ENCODE measurements around the gene IPO8. TPM values are rescaled to one million over a fixed set of nuclear protein-coding genes. Genes with fewer than 3 reads are reported as not detected.

IPO8 gene
- 10 to 100 TPM; 17.0 to 29.2 (median 21.3) TPM for total RNA-seq

- peak; percentile 91 to 97 for DNase-seq (ENCODE audit: low spot score in 2 of 2)
- 0% methylated on average over 47 to 70 of the region's 71 CpGs for WGBS, 2 donors
- no peak for TF ChIP-seq POLR2A (IDR thresholded peaks at IDR 0.05)
- TF ChIP-seq, protein P1, sequence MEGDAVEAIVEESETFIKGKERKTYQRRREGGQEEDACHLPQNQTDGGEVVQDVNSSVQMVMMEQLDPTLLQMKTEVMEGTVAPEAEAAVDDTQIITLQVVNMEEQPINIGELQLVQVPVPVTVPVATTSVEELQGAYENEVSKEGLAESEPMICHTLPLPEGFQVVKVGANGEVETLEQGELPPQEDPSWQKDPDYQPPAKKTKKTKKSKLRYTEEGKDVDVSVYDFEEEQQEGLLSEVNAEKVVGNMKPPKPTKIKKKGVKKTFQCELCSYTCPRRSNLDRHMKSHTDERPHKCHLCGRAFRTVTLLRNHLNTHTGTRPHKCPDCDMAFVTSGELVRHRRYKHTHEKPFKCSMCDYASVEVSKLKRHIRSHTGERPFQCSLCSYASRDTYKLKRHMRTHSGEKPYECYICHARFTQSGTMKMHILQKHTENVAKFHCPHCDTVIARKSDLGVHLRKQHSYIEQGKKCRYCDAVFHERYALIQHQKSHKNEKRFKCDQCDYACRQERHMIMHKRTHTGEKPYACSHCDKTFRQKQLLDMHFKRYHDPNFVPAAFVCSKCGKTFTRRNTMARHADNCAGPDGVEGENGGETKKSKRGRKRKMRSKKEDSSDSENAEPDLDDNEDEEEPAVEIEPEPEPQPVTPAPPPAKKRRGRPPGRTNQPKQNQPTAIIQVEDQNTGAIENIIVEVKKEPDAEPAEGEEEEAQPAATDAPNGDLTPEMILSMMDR (IDR thresholded peaks at IDR 0.05), result no peak
- peak within 1 kb of the TSS; percentile 92 for H3K4me3 ChIP-seq (ENCODE audit: low read depth, poor library complexity, severe bottlenecking)
- intact Hi-C loops (cut with DNase I; ENCODE audit: low total_unique reads), result loop anchor here (10.0 kb wide), 1 partner anchor 59 kb away; the partner anchor contains the start of gene CAPRIN2
These were observed at the start of gene IPO8 for GRCh38 chr12:30695199-30696102. TSS of gene IPO8 (minus strand) at chr12:30695869. CDS start at chr12:30695647, 222 bp downstream.

GRCh38 chr12:30744321-30744720 is 48.7 kb upstream of the IPO8 start:
- 95 to 99% methylated on average over 2 of the region's 2 CpGs for WGBS, 2 donors
- no peak for DNase-seq (ENCODE audit: low spot score in 2 of 2)
- no peak for TF ChIP-seq POLR2A (IDR thresholded peaks at IDR 0.05)
- TF ChIP-seq, protein P1 (IDR thresholded peaks at IDR 0.05), result no peak
- no peak overlapping the region for H3K4me3 ChIP-seq (ENCODE audit: low read depth, poor library complexity, severe bottlenecking)
- intact Hi-C loops (cut with DNase I; ENCODE audit: low total_unique reads), result no loop called here

- TF ChIP-seq, protein P1 (IDR thresholded peaks at IDR 0.05), result no peak
- TF ChIP-seq POLR2A (IDR thresholded peaks at IDR 0.05), result no peak
- no peak for DNase-seq (ENCODE audit: low spot score in 2 of 2)
- no peak overlapping the region for H3K4me3 ChIP-seq (ENCODE audit: low read depth, poor library complexity, severe bottlenecking)
- intact Hi-C loops (cut with DNase I; ENCODE audit: low total_unique reads), result no loop called here
These were observed 44.6 kb upstream of the IPO8 start for GRCh38 chr12:30740274-30740673.

GRCh38 chr12:30739020-30739419 is 43.4 kb upstream of the IPO8 start:
- WGBS, 2 donors, result 93 to 97% methylated on average over 2 of the region's 2 CpGs
- DNase-seq (ENCODE audit: low spot score in 2 of 2), result no peak
- no peak overlapping the region for H3K4me3 ChIP-seq (ENCODE audit: low read depth, poor library complexity, severe bottlenecking)
- intact Hi-C loops (cut with DNase I; ENCODE audit: low total_unique reads), result no loop called here
- TF ChIP-seq, protein P1 (IDR thresholded peaks at IDR 0.05), result no peak
- no peak for TF ChIP-seq POLR2A (IDR thresholded peaks at IDR 0.05)

- intact Hi-C loops (cut with DNase I; ENCODE audit: low total_unique reads), result no loop called here
- TF ChIP-seq, protein P1 (IDR thresholded peaks at IDR 0.05), result no peak
- no peak for TF ChIP-seq POLR2A (IDR thresholded peaks at IDR 0.05)
- 74 to 86% methylated on average over 2 of the region's 2 CpGs for WGBS, 2 donors
- no peak overlapping the region for H3K4me3 ChIP-seq (ENCODE audit: low read depth, poor library complexity, severe bottlenecking)
- no peak for DNase-seq (ENCODE audit: low spot score in 2 of 2)
These were observed 37.4 kb upstream of the IPO8 start for GRCh38 chr12:30732954-30733637.
